Measurements from ENCODE around the gene HDAC10. TPM values are rescaled to one million over a fixed set of nuclear protein-coding genes. Genes with fewer than 3 reads are reported as not detected.

Gene HDAC10
- total RNA-seq, 2 donors from 2014 or later: 40.5 to 59.1 TPM

DNA sequence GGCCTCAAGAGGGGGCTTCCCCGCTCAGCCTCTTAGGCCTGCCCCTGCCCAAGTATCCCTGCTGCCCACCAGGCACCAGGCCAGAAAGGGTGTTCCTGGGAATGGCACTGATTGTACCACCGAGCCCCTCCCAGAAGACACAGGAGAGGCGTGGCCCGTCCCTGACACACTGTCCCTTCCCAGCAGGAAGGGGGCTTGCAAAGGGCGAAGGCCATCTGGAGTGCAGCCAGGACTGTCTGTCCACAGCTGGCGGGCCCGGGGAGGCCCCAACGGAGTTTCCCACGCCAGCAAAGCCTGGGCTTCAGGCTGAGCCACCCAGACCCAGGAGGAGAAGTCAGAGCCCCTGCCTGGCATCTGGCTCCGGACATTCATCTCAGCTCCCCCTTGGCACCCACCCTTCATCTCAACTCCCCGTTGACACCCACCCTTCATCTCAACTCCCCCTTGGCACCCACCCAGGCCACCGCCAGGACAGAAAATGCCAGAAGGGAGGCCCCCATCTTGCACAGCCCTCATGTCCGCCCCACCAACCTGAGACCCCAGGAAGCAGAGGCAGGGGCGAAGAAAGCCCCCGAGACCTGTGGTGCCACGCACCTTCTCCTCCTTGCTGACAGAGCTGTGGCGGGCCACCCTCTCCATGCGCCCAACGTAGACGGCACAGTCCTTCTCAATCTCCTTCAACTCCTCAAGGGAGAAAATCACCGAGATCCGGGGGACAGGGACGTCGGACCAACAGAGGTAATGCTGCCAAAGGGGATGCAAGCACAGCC is 25.7 kb downstream of the HDAC10 start:
- H3K4me3 ChIP-seq: no peak overlapping the region
- intact Hi-C loops (cut with DNase I): no loop called here
- H3K27ac ChIP-seq: no peak overlapping the region
- H3K9me3 ChIP-seq: no peaks in the 10 kb centered on the region
- H3K4me1 ChIP-seq: no peaks in the 10 kb centered on the region
- H3K27me3 ChIP-seq: no peaks in the 10 kb centered on the region
- no peak for DNase-seq
- no peak for TF ChIP-seq CTCF (IDR thresholded peaks at IDR 0.05)
- peaks cover 6% of the 10 kb centered on the region for H3K36me3 ChIP-seq
- no peak overlapping the region for H3K9ac ChIP-seq (ENCODE audit: low read depth in 2 of 2, low read length in 2 of 2)

DNA sequence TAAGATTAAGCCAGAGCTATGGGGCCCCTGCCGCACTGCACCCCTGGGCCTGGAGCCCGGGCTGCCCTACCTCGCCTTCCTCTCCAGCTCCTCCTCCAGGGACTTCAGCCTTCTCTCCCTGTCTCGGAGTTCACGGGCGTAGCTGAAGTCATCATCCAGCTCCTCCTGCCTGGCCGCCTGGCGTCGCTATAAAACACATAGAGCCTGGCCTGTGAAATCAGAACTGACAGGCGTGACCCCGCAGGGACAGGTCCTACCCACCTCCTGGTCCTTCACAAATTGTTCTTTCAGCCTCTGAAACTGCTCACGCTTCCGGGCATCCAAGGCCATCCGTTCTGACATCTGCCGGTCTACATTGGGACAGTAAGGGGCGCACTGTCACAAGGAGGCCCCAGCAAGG is 27.0 kb downstream of the HDAC10 start:
- Histone ChIP-seq H3K9ac (ENCODE audit: low read depth in 2 of 2, low read length in 2 of 2) (no peak overlapping the region), H3K36me3 (peaks cover 6% of the 10 kb centered on the region), H3K27ac (no peak overlapping the region), H3K27me3 (no peaks in the 10 kb centered on the region), H3K4me1 (no peaks in the 10 kb centered on the region), H3K9me3 (no peaks in the 10 kb centered on the region), H3K4me3 (no peak overlapping the region)
- no peak for TF ChIP-seq CTCF (IDR thresholded peaks at IDR 0.05)
- intact Hi-C loops (cut with DNase I): no loop called here
- no peak for DNase-seq

DNA sequence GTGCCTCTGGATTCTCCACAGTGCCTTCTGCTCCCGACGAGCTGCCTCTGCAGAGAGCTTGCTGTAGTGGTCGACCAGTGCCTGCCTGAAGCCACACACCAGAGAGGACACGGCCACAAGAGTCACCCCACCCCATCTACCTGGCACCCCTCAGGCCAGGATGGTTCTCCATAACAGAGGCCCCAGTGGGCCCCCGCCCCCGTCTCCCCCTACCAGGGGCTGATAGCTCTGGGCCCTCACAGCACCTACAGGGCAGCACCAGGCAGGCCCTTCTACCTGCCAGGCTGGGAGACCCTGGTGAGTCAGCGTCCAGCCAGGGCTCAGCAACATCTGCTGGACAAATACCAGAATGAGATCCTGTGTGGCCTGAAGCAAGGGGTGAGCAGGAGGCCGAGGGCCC is 28.6 kb downstream of the HDAC10 start:
- H3K27ac ChIP-seq: no peak overlapping the region
- peaks cover 6% of the 10 kb centered on the region for H3K36me3 ChIP-seq
- no peak overlapping the region for H3K4me3 ChIP-seq
- no peaks in the 10 kb centered on the region for H3K9me3 ChIP-seq
- no peaks in the 10 kb centered on the region for H3K27me3 ChIP-seq
- DNase-seq: no peak
- intact Hi-C loops (cut with DNase I): no loop called here
- H3K9ac ChIP-seq (ENCODE audit: low read depth in 2 of 2, low read length in 2 of 2): no peak overlapping the region
- no peaks in the 10 kb centered on the region for H3K4me1 ChIP-seq
- no peak for TF ChIP-seq CTCF (IDR thresholded peaks at IDR 0.05)

GRCh38 chr22:50221410-50222300 is 29.4 kb downstream of the HDAC10 start:
- no peak overlapping the region for H3K9ac ChIP-seq (ENCODE audit: low read depth in 2 of 2, low read length in 2 of 2)
- no peak overlapping the region for H3K4me3 ChIP-seq
- H3K4me1 ChIP-seq: no peaks in the 10 kb centered on the region
- intact Hi-C loops (cut with DNase I): no loop called here
- H3K27ac ChIP-seq: no peak overlapping the region
- no peaks in the 10 kb centered on the region for H3K27me3 ChIP-seq
- peaks cover 13% of the 10 kb centered on the region for H3K36me3 ChIP-seq
- DNase-seq: no peak
- no peaks in the 10 kb centered on the region for H3K9me3 ChIP-seq
- no peak for TF ChIP-seq CTCF (IDR thresholded peaks at IDR 0.05)

DNA sequence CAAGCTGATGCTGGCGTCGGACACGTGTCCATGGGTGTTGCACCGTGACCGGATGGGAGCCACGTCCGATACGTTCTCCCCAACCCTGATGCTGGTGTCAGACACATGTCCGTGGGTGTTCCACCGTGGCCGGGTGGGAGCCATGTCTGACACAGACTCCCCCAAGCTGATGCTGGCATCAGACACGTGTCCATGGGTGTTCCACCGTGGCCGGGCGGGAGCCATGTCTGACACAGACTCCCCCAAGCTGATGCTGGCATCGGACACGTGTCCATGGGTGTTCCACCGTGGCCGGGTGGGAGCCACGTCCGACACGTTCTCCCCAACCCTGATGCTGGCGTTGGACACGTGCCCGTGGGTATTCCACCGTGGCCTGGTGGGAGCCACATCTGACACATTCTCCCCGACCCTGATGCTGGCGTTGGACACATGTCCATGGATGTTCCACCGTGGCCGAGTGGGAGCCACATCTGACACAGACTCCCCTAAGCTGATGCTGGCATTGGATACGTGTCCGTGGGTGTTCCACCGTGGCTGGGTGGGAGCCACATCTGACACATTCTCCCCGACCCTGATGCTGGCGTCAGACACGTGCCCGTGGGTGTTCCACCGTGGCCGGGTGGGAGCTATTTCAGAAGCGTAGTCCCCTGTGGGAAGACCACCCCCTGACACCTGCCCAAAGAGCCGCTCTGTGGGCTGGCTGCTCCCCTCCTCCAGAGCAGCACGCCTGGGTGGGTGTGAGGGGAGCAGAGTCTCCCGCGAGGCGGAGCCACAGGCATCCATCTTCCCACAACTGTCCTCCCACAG is 30.3 kb downstream of the HDAC10 start:
- Histone ChIP-seq H3K4me3 (no peak overlapping the region), H3K4me1 (no peaks in the 10 kb centered on the region), H3K9me3 (no peaks in the 10 kb centered on the region), H3K27me3 (no peaks in the 10 kb centered on the region), H3K36me3 (peaks cover 13% of the 10 kb centered on the region), H3K27ac (no peak overlapping the region), H3K9ac (ENCODE audit: low read depth in 2 of 2, low read length in 2 of 2) (no peak overlapping the region)
- intact Hi-C loops (cut with DNase I): no loop called here
- no peak for DNase-seq
- TF ChIP-seq CTCF (IDR thresholded peaks at IDR 0.05): no peak
